AG04449 (cell line): ENCODE results near the gene CSNK1G2.

Source experiments
- CTCF ChIA-PET: fragments of 350-600 bp; formaldehyde crosslinking; extraction: SDS; loops from one replicate; lab custom pipeline; 2021; ENCODE audit warnings: antibody characterized with exemption; lab: Yijun Ruan, JAX
- POLR2A ChIA-PET: fragments of 400-600, 350-600 bp; formaldehyde crosslinking; extraction: SDS; loops from one replicate; lab custom pipeline; 2020; ENCODE audit warnings: antibody characterized with exemption, inconsistent platforms; lab: Yijun Ruan, JAX
- DNase-seq: peaks from one replicate; pipeline ENCODE4 v3.0.0-alpha.2; 2010; ENCODE audit warnings: low read depth, low spot score
- H3K4me3 ChIP-seq: 2 replicates; pipeline ENCODE4 v1.5.1; 2011; ENCODE audit warnings: low read depth, mild to moderate bottlenecking, control low read depth, low read length
- TF ChIP-seq, protein P1 (sequence below): IDR thresholded peaks from one replicate; pipeline ENCODE4 v1.5.1; 2011; ENCODE audit warnings: mild to moderate bottlenecking, moderate library complexity, low read length, control low read depth, inconsistent platforms; ENCODE audit not compliant: insufficient read depth; ENCODE audit errors: missing control alignments

CSNK1G2 gene

DNA sequence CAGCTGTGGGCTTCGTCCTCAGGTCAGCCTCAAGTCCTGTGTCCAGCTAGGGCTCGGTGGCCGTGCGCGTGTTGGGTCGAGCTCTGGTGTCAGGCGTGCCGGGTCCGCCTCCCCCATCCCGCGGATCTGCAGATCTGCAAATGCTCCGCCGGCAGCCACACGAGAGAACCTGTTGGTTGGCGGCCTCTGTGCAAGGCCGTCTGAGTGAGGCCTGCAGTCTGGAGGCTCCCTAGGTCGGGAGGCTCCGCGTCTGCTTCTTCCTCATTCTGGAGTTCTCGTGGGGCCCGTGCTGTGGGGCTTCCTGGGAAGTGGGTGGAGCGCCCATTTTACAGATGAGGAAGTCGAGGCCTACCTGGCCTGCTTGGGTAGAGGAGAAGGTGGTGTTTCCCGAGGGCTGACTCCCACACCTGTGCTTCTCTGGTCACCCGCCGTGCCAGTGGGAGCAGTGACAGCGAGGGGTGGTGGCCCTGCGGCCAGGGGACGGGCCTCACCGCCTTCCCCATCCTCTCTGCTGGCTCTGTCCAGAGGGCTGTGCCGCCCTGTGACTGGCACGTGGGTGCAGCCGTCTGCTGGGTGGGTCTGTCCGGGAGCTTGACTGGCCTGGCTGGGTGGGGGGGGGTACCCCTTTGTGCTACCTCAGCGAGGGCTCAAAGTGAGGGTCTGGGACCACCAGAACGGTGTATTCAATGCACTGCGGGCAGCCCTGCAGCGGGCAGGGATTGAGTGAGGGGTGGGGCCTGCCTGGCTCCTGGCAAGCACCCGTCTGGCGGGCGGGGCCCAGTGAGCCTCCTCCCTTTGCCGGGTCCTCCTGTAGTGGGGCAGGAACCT, 3.3 kb downstream of the CSNK1G2 start:
- CTCF ChIA-PET: interaction anchor here (1.6 kb wide), 1 partner anchor 14 kb away, joined by 7 read pairs; no protein-coding TSS in a partner anchor
- POLR2A ChIA-PET: no interaction called here
- TF ChIP-seq, protein P1, sequence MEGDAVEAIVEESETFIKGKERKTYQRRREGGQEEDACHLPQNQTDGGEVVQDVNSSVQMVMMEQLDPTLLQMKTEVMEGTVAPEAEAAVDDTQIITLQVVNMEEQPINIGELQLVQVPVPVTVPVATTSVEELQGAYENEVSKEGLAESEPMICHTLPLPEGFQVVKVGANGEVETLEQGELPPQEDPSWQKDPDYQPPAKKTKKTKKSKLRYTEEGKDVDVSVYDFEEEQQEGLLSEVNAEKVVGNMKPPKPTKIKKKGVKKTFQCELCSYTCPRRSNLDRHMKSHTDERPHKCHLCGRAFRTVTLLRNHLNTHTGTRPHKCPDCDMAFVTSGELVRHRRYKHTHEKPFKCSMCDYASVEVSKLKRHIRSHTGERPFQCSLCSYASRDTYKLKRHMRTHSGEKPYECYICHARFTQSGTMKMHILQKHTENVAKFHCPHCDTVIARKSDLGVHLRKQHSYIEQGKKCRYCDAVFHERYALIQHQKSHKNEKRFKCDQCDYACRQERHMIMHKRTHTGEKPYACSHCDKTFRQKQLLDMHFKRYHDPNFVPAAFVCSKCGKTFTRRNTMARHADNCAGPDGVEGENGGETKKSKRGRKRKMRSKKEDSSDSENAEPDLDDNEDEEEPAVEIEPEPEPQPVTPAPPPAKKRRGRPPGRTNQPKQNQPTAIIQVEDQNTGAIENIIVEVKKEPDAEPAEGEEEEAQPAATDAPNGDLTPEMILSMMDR: no peak
- no peak overlapping the region for H3K4me3 ChIP-seq
- no peak for DNase-seq

DNA sequence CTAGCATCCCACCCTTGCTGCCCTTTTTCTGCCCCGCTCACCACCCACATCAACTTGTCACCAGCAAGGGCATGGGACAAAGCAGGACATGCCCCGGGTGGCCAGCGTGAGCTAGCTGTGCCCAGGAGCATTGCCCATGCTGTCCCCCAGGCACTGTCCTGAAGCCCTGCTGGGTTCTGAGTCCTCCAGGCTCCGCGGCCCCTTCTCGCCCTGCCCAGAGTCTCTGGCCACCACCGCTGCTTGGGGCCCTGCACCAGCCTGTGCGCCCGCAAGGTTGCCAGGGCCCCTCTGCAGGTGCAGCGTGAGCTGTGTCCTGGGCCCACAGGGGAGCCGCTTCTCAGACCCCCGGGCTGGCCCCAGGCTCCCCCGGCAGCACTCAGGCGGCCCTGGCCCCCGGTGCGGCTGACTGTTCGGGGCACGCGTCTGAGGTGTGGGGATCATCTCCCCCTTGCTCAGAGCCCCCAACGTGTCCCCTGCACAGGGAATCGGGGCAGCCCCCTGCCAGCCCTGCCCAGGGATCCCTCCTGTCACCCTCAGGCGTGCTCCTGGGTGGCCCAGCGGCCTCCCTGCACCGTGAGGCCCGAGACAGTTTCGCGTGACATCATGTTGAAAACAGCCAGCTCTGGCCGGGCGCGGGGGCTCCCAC, 4.1 kb downstream of the CSNK1G2 start:
- H3K4me3 ChIP-seq: no peak overlapping the region
- no peak for DNase-seq
- TF ChIP-seq, protein P1: no peak
- ChIA-PET POLR2A (interaction anchor here (0.7 kb wide), 1 partner anchor 112 kb away, joined by 3 read pairs; no protein-coding TSS in a partner anchor), CTCF (interaction anchor here (0.8 to 1.2 kb wide), 3 partner anchors 11 to 125 kb away, joined by 3 read pairs; no protein-coding TSS in a partner anchor)

DNA sequence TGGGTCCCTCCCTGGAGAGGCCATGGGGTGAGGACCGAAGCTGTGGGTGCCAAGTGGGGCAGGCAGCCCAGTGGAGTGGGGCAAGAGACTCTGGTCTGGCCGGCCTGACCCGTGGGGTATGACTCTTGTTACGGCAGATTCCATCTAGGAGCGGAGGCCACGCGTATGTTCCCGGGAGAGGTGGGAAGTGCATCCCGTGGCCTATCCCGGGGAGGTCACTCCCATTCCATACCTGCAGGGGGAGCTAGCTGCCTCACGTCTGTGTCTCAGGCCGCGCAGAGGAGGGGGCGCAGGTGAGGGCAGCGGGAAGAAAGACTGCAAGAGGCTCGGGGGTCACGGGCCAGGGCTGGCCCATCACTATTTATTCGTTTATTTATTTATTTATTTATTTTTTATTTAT, 4.9 kb downstream of the CSNK1G2 start:
- ChIA-PET CTCF (interaction anchor here (0.8 to 1.2 kb wide), 5 partner anchors 11 to 124 kb away, joined by 3 to 4 read pairs (median 3); no protein-coding TSS in a partner anchor), POLR2A (interaction anchor here (0.7 kb wide), 1 partner anchor 111 kb away, joined by 3 read pairs; no protein-coding TSS in a partner anchor)
- no peak overlapping the region for H3K4me3 ChIP-seq
- DNase-seq: no peak
- TF ChIP-seq, protein P1: peak; percentile 65

DNA sequence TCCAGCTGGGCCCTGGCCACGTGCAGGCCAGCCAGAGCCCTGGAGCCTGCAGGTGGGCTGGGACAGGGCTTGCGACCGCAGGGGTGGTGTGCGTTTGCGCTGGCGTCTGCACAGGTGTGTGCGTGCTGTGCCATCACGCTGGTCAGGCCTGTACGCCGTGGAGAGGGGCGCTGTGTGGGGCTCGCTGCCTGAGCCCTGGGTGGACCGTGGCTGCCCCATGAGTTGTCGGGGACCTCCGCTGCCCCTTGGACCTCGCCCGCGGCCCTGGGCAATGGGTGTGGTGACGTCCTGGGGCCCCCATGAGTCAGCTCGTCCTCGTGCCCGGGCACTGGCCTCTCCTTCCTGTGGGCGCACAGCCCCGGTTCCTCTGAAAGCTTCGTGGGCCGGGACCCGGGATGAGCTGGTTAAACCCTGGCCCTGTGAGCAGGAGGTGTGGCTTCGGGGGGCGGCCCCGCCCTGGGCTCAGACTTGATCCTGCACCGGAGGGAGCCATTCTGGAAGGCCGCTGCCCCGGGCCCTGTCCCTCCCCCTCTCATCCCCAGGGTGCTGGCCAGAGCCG, 6.8 kb downstream of the CSNK1G2 start:
- DNase-seq: no peak

GRCh38 chr19:1949304-1950101, 8.5 kb downstream of the CSNK1G2 start:
- DNase-seq: no peak
- TF ChIP-seq, protein P1: no peak
- CTCF ChIA-PET: no interaction called here
- POLR2A ChIA-PET: no interaction called here
- no peak overlapping the region for H3K4me3 ChIP-seq

More for the DNA sequence above, 6.8 kb downstream of the CSNK1G2 start:
- ChIA-PET POLR2A (no interaction called here), CTCF (interaction anchor here (1.7 kb wide), 1 partner anchor 18 kb away, joined by 6 read pairs; no protein-coding TSS in a partner anchor)
- TF ChIP-seq, protein P1: no peak
- H3K4me3 ChIP-seq: no peak overlapping the region
